ENCODE measurements around the gene SMIM21. TPM values are rescaled to one million over a fixed set of nuclear protein-coding genes. Genes with fewer than 3 reads are reported as not detected.

SMIM21 gene
- total RNA-seq, 1 donor from 2014 or later, result not detected

DNA sequence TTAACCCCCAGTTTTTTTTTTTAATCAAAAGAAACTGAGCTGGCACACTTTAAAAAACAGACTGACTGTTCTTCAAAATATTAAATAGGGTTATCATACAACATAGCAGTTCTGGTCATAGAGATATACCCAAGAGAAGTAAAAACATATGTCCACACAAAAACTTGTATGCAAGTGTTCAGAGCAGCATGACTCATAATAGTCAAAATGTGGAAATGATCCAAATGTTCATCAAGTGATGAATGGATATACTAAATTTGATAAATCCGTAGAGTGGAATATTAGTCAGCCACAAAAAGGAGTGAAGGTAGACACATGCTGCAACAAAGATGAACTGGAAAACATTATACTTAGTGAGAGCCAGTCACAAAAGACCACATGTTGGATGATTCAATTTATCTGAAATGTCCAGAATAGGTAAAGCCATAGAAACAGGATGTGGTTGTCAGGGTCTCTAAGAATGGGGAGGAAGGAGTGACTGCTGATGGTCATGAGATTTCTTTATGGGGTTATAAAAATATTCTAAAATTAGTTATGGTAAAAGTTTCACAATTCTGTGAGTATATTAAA, 5.1 kb downstream of the SMIM21 start:
- TF ChIP-seq, protein P1, sequence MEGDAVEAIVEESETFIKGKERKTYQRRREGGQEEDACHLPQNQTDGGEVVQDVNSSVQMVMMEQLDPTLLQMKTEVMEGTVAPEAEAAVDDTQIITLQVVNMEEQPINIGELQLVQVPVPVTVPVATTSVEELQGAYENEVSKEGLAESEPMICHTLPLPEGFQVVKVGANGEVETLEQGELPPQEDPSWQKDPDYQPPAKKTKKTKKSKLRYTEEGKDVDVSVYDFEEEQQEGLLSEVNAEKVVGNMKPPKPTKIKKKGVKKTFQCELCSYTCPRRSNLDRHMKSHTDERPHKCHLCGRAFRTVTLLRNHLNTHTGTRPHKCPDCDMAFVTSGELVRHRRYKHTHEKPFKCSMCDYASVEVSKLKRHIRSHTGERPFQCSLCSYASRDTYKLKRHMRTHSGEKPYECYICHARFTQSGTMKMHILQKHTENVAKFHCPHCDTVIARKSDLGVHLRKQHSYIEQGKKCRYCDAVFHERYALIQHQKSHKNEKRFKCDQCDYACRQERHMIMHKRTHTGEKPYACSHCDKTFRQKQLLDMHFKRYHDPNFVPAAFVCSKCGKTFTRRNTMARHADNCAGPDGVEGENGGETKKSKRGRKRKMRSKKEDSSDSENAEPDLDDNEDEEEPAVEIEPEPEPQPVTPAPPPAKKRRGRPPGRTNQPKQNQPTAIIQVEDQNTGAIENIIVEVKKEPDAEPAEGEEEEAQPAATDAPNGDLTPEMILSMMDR (IDR thresholded peaks at IDR 0.05; ENCODE audit: borderline replicate concordance), result no peak
- intact Hi-C loops (cut with micrococcal nuclease), result no loop called here
- Histone ChIP-seq H3K27me3 (ENCODE audit: low read depth) (no peaks in the 10 kb centered on the region), H3K9me3 (replicated peaks) (peaks cover 12% of the 10 kb centered on the region), H3K36me3 (no peaks in the 10 kb centered on the region), H3K27ac (replicated peaks) (no peak overlapping the region), H3K4me3 (no peak overlapping the region), H3K4me1 (no peaks in the 10 kb centered on the region)
- no peak for DNase-seq

DNA sequence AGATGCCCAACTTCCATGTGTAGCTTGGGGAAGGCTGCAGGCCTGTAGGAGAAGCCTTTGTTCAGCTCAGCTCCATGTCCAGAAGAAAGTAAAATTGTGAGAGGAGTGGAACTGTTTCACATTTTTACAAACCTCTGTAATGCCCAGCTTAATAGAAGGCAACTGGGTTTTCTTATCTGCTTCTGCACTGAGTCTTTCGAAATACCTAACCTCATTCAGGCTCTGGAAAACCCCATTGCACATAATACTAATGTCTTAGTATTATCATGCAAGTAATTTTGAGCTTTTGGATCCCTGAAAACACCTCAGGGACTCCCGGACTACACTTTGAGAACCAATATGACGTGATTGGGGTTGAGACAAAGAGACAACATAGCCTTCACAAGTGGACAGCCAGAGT, 5.8 kb downstream of the SMIM21 start:
- no peak overlapping the region for H3K27ac ChIP-seq (replicated peaks)
- no peak for DNase-seq
- no peaks in the 10 kb centered on the region for H3K36me3 ChIP-seq
- H3K4me1 ChIP-seq, result no peaks in the 10 kb centered on the region
- H3K4me3 ChIP-seq, result no peak overlapping the region
- TF ChIP-seq, protein P1 (IDR thresholded peaks at IDR 0.05; ENCODE audit: borderline replicate concordance), result no peak
- H3K27me3 ChIP-seq (ENCODE audit: low read depth), result no peaks in the 10 kb centered on the region
- peaks cover 12% of the 10 kb centered on the region for H3K9me3 ChIP-seq (replicated peaks)
- intact Hi-C loops (cut with micrococcal nuclease), result no loop called here

DNA sequence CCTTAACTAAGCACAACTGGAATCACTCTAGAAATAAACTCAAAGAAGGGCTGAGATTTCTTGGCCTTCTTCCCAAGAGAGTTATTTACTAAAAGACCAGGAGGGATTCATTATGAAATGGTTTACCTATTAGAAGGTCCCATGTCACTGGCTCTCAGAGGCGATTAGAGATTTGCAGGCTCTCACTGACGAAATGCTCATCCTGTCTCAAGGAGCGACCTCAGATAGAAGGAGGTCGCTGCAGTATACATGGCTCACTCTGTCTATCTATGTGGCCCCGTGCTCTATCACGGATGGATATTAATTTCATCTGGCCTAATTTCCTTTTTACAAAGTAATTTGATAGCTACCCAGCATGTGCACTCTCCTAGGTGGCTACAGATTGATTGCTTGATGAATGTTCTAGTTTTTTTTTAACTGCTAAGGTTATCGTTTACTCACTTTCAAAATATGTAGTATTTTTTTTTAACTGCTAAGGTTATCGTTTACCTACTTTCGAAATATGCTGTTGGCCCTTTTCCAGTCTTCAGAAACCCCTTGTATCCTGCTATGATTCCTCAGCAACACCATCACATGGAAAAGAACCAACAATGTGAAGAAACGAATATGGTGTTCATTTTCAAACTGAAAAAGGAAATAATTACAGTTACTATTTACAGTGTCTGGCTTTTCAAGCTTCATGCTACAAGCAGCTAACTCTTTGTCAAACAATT, 9.1 kb downstream of the SMIM21 start:
- Histone ChIP-seq H3K9me3 (replicated peaks) (peaks cover 12% of the 10 kb centered on the region), H3K27ac (replicated peaks) (no peak overlapping the region), H3K4me1 (no peaks in the 10 kb centered on the region), H3K27me3 (ENCODE audit: low read depth) (no peaks in the 10 kb centered on the region), H3K36me3 (no peaks in the 10 kb centered on the region), H3K4me3 (no peak overlapping the region)
- TF ChIP-seq, protein P1 (IDR thresholded peaks at IDR 0.05; ENCODE audit: borderline replicate concordance), result no peak
- intact Hi-C loops (cut with micrococcal nuclease), result no loop called here
- no peak for DNase-seq

DNA sequence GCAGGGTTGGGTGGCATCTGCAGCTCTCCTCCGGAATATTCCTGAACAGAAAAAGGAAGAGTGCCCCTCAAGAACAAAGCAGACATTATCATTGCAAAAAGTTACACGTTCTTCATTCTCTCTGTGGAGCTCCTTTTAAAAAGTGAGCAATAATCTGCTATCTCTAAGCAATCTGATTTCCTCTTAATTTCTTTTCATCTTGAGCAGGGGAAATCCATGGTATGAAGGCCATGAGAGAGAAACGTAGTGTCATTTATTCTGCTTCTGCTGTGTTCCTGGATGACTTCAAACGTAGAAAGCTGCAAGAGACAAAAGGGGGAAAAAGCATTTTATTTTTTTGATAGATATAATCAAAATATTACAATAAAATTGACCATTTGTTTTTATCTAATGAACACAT, 16.9 kb downstream of the SMIM21 start:
- no peak for DNase-seq
- Histone ChIP-seq H3K27ac (replicated peaks) (no peak overlapping the region), H3K27me3 (ENCODE audit: low read depth) (no peaks in the 10 kb centered on the region), H3K36me3 (no peaks in the 10 kb centered on the region), H3K4me1 (no peaks in the 10 kb centered on the region), H3K9me3 (replicated peaks) (no peaks in the 10 kb centered on the region), H3K4me3 (no peak overlapping the region)
- intact Hi-C loops (cut with micrococcal nuclease), result no loop called here
- TF ChIP-seq, protein P1 (IDR thresholded peaks at IDR 0.05; ENCODE audit: borderline replicate concordance), result no peak

DNA sequence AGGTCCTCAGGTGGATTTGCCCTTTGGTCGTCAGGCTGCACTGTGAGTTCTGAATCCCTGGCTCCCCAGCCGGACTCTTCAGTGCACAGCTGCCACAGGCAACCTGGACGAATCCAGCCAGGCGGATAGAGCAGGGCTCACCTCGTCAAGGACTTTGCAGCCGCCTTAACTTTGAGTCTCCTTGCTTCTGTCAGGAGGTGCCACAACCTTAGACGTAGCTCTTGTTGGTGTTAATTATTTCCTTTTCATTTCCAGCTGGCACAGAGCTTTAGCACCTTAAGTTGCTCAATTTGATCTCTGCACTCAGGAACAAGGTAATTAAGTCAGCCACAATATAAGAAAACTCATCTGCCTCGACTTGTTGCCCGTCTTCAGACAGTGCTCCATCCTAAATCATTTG, 17.7 kb downstream of the SMIM21 start:
- no peaks in the 10 kb centered on the region for H3K27me3 ChIP-seq (ENCODE audit: low read depth)

More for the DNA sequence above, 17.7 kb downstream of the SMIM21 start:
- H3K36me3 ChIP-seq, result no peaks in the 10 kb centered on the region
- intact Hi-C loops (cut with micrococcal nuclease), result no loop called here
- no peak for DNase-seq
- no peaks in the 10 kb centered on the region for H3K9me3 ChIP-seq (replicated peaks)
- no peak overlapping the region for H3K4me3 ChIP-seq
- H3K27ac ChIP-seq (replicated peaks), result no peak overlapping the region
- TF ChIP-seq, protein P1 (IDR thresholded peaks at IDR 0.05; ENCODE audit: borderline replicate concordance), result no peak
- H3K4me1 ChIP-seq, result no peaks in the 10 kb centered on the region
